Measurements from ENCODE around the gene FRA10AC1. TPM values are rescaled to one million over a fixed set of nuclear protein-coding genes. Genes with fewer than 3 reads are reported as not detected.

The FRA10AC1 gene
- polyA plus RNA-seq, 2 of the 4 experiments (the other 2 are of a cell fraction), result 11.1 to 20.5 TPM

- DNase-seq (ENCODE audit: low read depth in 1 of 2, low spot score in 1 of 2) (no peak), ATAC-seq (no peak), FAIRE-seq (no peak)
- peaks cover 9% of the 10 kb centered on the region; the same call in 1 of the 3 replicates for H3K4me1 ChIP-seq
- H3K9me3 ChIP-seq, result no peaks in the 10 kb centered on the region
- no peak overlapping the region for H3K4me3 ChIP-seq
- ChIA-PET POLR2A (no interaction called here), CTCF (no interaction called here)
- TF ChIP-seq NR3C1 (IDR thresholded peaks at IDR 0.05), result no peak
- TF ChIP-seq KDM1A (IDR thresholded peaks at IDR 0.05; ENCODE audit: low read depth), result no peak
- no peak for TF ChIP-seq ATOH8 (CRISPR knock-in tag; IDR thresholded peaks at IDR 0.05; ENCODE audit: low read depth)
- TF ChIP-seq POLR2AphosphoS2 (conservative IDR thresholded peaks at IDR 0.05; ENCODE audit: low read length), result no peak
- TF ChIP-seq MYC (IDR thresholded peaks at IDR 0.05; ENCODE audit: borderline replicate concordance, low read length), result no peak
- no peak for TF ChIP-seq CHD4 (IDR thresholded peaks at IDR 0.05; ENCODE audit: borderline replicate concordance)
- no peak for TF ChIP-seq CBX8 (IDR thresholded peaks at IDR 0.05)
- WGBS (ENCODE audit: missing lambda C conversion rate), result 70% methylated on average over 5 of the region's 5 CpGs
- no peak overlapping the region for H3K4me2 ChIP-seq
- no peak overlapping the region for H3K27ac ChIP-seq
These were observed 13.0 kb upstream of the FRA10AC1 start for GRCh38 chr10:93715345-93715744.

- Histone ChIP-seq H3K4me1 (peaks cover 9% of the 10 kb centered on the region; the same call in 1 of the 3 replicates), H3K27ac (no peak overlapping the region), H3K4me2 (no peak overlapping the region), H3K9me3 (no peaks in the 10 kb centered on the region), H3K4me3 (no peak overlapping the region)
- 20% methylated on average over 2 of the region's 2 CpGs for WGBS (ENCODE audit: missing lambda C conversion rate)
- ChIA-PET POLR2A (no interaction called here), CTCF (interaction anchor here (0.6 kb wide), 1 partner anchor 14 kb away, joined by 3 read pairs; no protein-coding TSS in a partner anchor)
- no peak for FAIRE-seq
- ATAC-seq, result no peak
- DNase-seq (ENCODE audit: low read depth in 1 of 2, low spot score in 1 of 2), result no peak
- TF ChIP-seq EHF (CRISPR knock-in tag; IDR thresholded peaks at IDR 0.05) (no peak), EHMT2 (IDR thresholded peaks at IDR 0.05; ENCODE audit: low read depth) (no peak), CHD2 (IDR thresholded peaks at IDR 0.05; ENCODE audit: low read length, partially characterized antibody) (no peak), RFX5 (IDR thresholded peaks at IDR 0.05) (no peak), TFCP2L1 (CRISPR knock-in tag; IDR thresholded peaks at IDR 0.05) (no peak), SREBF2 (IDR thresholded peaks at IDR 0.05) (no peak), RARB (CRISPR knock-in tag; IDR thresholded peaks at IDR 0.05) (no peak), KDM1A (IDR thresholded peaks at IDR 0.05; ENCODE audit: low read depth) (no peak), HOXB5 (CRISPR knock-in tag; IDR thresholded peaks at IDR 0.05) (no peak)
These were observed 10.2 kb upstream of the FRA10AC1 start for GRCh38 chr10:93712593-93712992.

GRCh38 chr10:93711891-93712290, 9.5 kb upstream of the FRA10AC1 start:
- no peak for TF ChIP-seq HDAC2 (IDR thresholded peaks at IDR 0.05)
- TF ChIP-seq FOSB (CRISPR knock-in tag; IDR thresholded peaks at IDR 0.05), result no peak
- no peak for TF ChIP-seq HES2 (IDR thresholded peaks at IDR 0.05)
- DNase-seq (ENCODE audit: low read depth in 1 of 2, low spot score in 1 of 2), result no peak
- 74% methylated on average over 3 of the region's 3 CpGs for WGBS (ENCODE audit: missing lambda C conversion rate)
- no peaks in the 10 kb centered on the region for H3K9me3 ChIP-seq
- POLR2A ChIA-PET, result no interaction called here
- no peak overlapping the region for H3K4me3 ChIP-seq
- H3K4me2 ChIP-seq, result no peak overlapping the region
- no peak for ATAC-seq
- H3K4me1 ChIP-seq, result peaks cover 6% of the 10 kb centered on the region; the same call in 1 of the 3 replicates
- H3K27ac ChIP-seq, result no peak overlapping the region
- FAIRE-seq, result no peak
- CTCF ChIA-PET, result interaction anchor here (1.1 kb wide), 1 partner anchor 732 kb away, joined by 4 read pairs; no protein-coding TSS in a partner anchor

GRCh38 chr10:93710333-93710909, 8.0 kb upstream of the FRA10AC1 start:
- ChIA-PET POLR2A (no interaction called here), CTCF (interaction anchor here (0.8 kb wide), 1 partner anchor 106 kb away, joined by 3 read pairs; no protein-coding TSS in a partner anchor)
- WGBS (ENCODE audit: missing lambda C conversion rate), result 59% methylated on average over 5 of the region's 5 CpGs
- no peak for FAIRE-seq
- no peaks in the 10 kb centered on the region for H3K4me1 ChIP-seq
- no peak overlapping the region for H3K27ac ChIP-seq
- H3K4me3 ChIP-seq, result no peak overlapping the region
- no peak for DNase-seq (ENCODE audit: low read depth in 1 of 2, low spot score in 1 of 2)
- H3K4me2 ChIP-seq, result no peak overlapping the region
- ATAC-seq, result no peak
- TF ChIP-seq CHD4 (IDR thresholded peaks at IDR 0.05; ENCODE audit: borderline replicate concordance) (no peak), ATOH8 (CRISPR knock-in tag; IDR thresholded peaks at IDR 0.05; ENCODE audit: low read depth) (no peak), NR3C1 (IDR thresholded peaks at IDR 0.05) (no peak), SMC3 (IDR thresholded peaks at IDR 0.05) (no peak), USF2 (IDR thresholded peaks at IDR 0.05) (no peak)
- H3K9me3 ChIP-seq, result no peaks in the 10 kb centered on the region
